D721Med (cell line): Measurements from ENCODE around the gene YRDC.

Source experiments
- DNase-seq: peaks from one replicate; pipeline ENCODE4 v3.0.0; 2011; ENCODE audit warnings: low spot score; ENCODE audit not compliant: insufficient read length
- FAIRE-seq: peaks from 2 replicates; lab custom pipeline; 2011; peaks lifted over from hg19 to GRCh38; lab: Jason Lieb, UNC
- TF ChIP-seq, protein P1 (sequence below): IDR thresholded peaks from 2 replicates; pipeline ENCODE4 v1.5.1; 2012; ENCODE audit warnings: mild to moderate bottlenecking, control low read depth; ENCODE audit not compliant: insufficient read depth; ENCODE audit errors: missing control alignments

The YRDC gene

GRCh38 chr1:37759451-37759850, 48.6 kb downstream of the YRDC start:
- FAIRE-seq (no peak), DNase-seq (no peak)
- TF ChIP-seq, protein P1, sequence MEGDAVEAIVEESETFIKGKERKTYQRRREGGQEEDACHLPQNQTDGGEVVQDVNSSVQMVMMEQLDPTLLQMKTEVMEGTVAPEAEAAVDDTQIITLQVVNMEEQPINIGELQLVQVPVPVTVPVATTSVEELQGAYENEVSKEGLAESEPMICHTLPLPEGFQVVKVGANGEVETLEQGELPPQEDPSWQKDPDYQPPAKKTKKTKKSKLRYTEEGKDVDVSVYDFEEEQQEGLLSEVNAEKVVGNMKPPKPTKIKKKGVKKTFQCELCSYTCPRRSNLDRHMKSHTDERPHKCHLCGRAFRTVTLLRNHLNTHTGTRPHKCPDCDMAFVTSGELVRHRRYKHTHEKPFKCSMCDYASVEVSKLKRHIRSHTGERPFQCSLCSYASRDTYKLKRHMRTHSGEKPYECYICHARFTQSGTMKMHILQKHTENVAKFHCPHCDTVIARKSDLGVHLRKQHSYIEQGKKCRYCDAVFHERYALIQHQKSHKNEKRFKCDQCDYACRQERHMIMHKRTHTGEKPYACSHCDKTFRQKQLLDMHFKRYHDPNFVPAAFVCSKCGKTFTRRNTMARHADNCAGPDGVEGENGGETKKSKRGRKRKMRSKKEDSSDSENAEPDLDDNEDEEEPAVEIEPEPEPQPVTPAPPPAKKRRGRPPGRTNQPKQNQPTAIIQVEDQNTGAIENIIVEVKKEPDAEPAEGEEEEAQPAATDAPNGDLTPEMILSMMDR = no peak

- TF ChIP-seq, protein P1 = no peak
- FAIRE-seq = no peak
- no peak for DNase-seq
Observed at GRCh38 chr1:37755951-37756560, 52.0 kb downstream of the YRDC start.

GRCh38 chr1:37755290-37755689, 52.7 kb downstream of the YRDC start:
- no peak for DNase-seq
- no peak for FAIRE-seq
- TF ChIP-seq, protein P1 = no peak

DNA sequence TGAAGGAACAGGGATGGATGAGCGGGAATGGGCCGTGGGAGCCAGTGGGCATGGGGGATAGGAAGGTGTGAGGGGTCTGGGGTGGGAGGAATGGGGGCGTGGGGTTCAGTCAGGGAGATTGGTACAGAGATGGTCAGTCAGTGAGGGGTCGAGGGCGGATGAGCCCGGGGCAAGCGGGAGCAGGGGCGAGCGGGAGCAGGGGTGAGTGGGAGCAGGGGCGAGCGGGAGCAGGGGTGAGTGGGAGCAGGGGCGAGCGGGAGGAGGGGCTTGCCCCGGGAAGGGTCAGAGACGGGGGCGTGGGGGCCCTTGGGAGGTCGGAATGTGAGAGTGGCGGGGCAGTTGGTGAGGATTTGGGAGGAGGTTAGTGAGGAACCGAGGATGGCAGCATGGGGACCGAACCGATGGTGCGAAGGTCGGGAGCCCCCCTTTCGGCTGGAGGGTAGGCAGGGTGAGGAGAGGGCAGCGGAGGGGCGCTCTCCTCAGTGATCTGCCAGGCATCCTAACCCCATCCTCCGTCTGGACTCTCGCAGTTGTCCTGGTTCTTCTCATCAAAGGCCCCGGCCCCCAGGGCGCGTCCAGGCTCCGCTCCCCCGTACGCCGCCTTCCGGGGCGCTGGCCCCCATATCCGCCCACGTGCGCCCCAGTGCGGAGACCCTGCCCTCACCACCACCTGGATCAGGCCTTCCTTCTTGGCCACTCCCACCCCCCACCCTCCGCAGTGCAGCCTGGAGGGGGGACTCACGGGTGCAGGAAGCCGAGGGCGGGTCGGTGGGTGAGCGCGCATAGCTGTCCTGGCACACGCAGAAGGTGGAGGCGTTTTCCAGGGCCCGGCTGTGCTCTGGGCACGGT, 54.3 kb downstream of the YRDC start:
- DNase-seq (no peak), FAIRE-seq (no peak)
- TF ChIP-seq, protein P1 = no peak
